SJCRH30 (cell line): ENCODE data around the gene MICALL1. TPM values are rescaled to one million over a fixed set of nuclear protein-coding genes. Genes with fewer than 3 reads are reported as not detected.
"Not testable (repeated sequence)": the region's sequence is repeated elsewhere in the genome, so short reads cannot be mapped to it uniquely, and the experiment has no call there.

Source experiments
- DNase-seq, 2 experiments: peaks; one replicate each; pipeline ENCODE4 v3.0.0-alpha.2; 2015 to 2020
- H3K27ac ChIP-seq: fragments of 250-450 bp; sonication (Bioruptor Pico); 2 replicates; pipeline ENCODE4 v1.5.1; 2020; ENCODE audit warnings: mild to moderate bottlenecking, moderate library complexity
- H3K27me3 ChIP-seq: fragments of 250-450 bp; sonication (Bioruptor Pico); 2 replicates; pipeline ENCODE4 v1.5.1; 2020; ENCODE audit warnings: mild to moderate bottlenecking, moderate library complexity
- H3K36me3 ChIP-seq: fragments of 250-450 bp; sonication (Bioruptor Pico); 2 replicates; pipeline ENCODE4 v1.5.1; 2020; ENCODE audit warnings: mild to moderate bottlenecking, moderate library complexity
- H3K4me1 ChIP-seq: fragments of 250-450 bp; sonication (Bioruptor Pico); 2 replicates; pipeline ENCODE4 v1.5.1; 2020; ENCODE audit warnings: mild to moderate bottlenecking, moderate library complexity
- H3K4me3 ChIP-seq: fragments of 250-450 bp; sonication (Bioruptor Pico); 2 replicates; pipeline ENCODE4 v1.5.1; 2020; ENCODE audit warnings: mild to moderate bottlenecking, moderate library complexity
- H3K9me3 ChIP-seq: fragments of 250-450 bp; sonication (Bioruptor Pico); replicated peaks from 2 replicates; pipeline ENCODE4 v1.5.1; 2020; ENCODE audit warnings: mild to moderate bottlenecking, moderate library complexity
- total RNA-seq: library from RNA; depleted of rRNA; stranded (reverse); fragments of >200 nt; shearing (Covaris generic); gene quantifications from 2 replicates; pipeline ENCODE4 v1.2.3, GENCODE V29; 2014

Gene MICALL1
- total RNA-seq, 1 experiment from 2014 or later = 18.0 TPM

GRCh38 chr22:37972527-37972926 lies 66.4 kb downstream of the MICALL1 start:
- Histone ChIP-seq H3K9me3 (no peaks in the 10 kb centered on the region), H3K4me3 (no peak overlapping the region), H3K36me3 (peaks cover 3% of the 10 kb centered on the region; the same call in 1 of the 2 replicates), H3K27ac (no peak overlapping the region), H3K27me3 (no peaks in the 10 kb centered on the region), H3K4me1 (no peaks in the 10 kb centered on the region)
- DNase-seq = peak; percentile 49 to 61

- no peak overlapping the region for H3K27ac ChIP-seq
- DNase-seq = no peak
- no peaks in the 10 kb centered on the region for H3K9me3 ChIP-seq
- H3K4me1 ChIP-seq = no peaks in the 10 kb centered on the region
- H3K36me3 ChIP-seq = no peaks in the 10 kb centered on the region
- no peak overlapping the region for H3K4me3 ChIP-seq
- no peaks in the 10 kb centered on the region for H3K27me3 ChIP-seq
Measured at GRCh38 chr22:37973271-37974170, 67.4 kb downstream of the MICALL1 start.

- H3K27ac ChIP-seq = no peak overlapping the region
- DNase-seq = no peak
- H3K4me3 ChIP-seq = no peak overlapping the region
Measured at GRCh38 chr22:37975153-37975552, 69.1 kb downstream of the MICALL1 start.

GRCh38 chr22:37976022-37976421 lies 69.9 kb downstream of the MICALL1 start:
- not testable (repeated sequence) for H3K4me1 ChIP-seq, H3K27me3 ChIP-seq, H3K4me3 ChIP-seq, H3K9me3 ChIP-seq, H3K36me3 ChIP-seq, DNase-seq, H3K27ac ChIP-seq

More at GRCh38 chr22:37975153-37975552, 69.1 kb downstream of the MICALL1 start:
- Histone ChIP-seq H3K9me3 (no peaks in the 10 kb centered on the region), H3K36me3 (no peaks in the 10 kb centered on the region), H3K27me3 (no peaks in the 10 kb centered on the region), H3K4me1 (no peaks in the 10 kb centered on the region)

- Histone ChIP-seq H3K27me3 (no peaks in the 10 kb centered on the region), H3K9me3 (no peaks in the 10 kb centered on the region), H3K4me1 (no peaks in the 10 kb centered on the region), H3K27ac (no peak overlapping the region), H3K36me3 (no peaks in the 10 kb centered on the region), H3K4me3 (no peak overlapping the region)
- DNase-seq = no peak
Measured at GRCh38 chr22:37976547-37976946, 70.5 kb downstream of the MICALL1 start.

- H3K4me1 ChIP-seq = no peaks in the 10 kb centered on the region
- H3K36me3 ChIP-seq = no peaks in the 10 kb centered on the region
- no peak for DNase-seq
- H3K27me3 ChIP-seq = no peaks in the 10 kb centered on the region
- no peaks in the 10 kb centered on the region for H3K9me3 ChIP-seq
- H3K27ac ChIP-seq = no peak overlapping the region
- no peak overlapping the region for H3K4me3 ChIP-seq
Measured at GRCh38 chr22:37979782-37980181, 73.7 kb downstream of the MICALL1 start.

- H3K36me3 ChIP-seq = no peaks in the 10 kb centered on the region
- no peak overlapping the region for H3K27ac ChIP-seq
- no peaks in the 10 kb centered on the region for H3K9me3 ChIP-seq
- no peak for DNase-seq
- no peaks in the 10 kb centered on the region for H3K4me1 ChIP-seq
- no peaks in the 10 kb centered on the region for H3K27me3 ChIP-seq
- no peak overlapping the region for H3K4me3 ChIP-seq
Measured at GRCh38 chr22:37981282-37982011, 75.3 kb downstream of the MICALL1 start.

GRCh38 chr22:37982151-37982785 lies 76.2 kb downstream of the MICALL1 start:
- Histone ChIP-seq H3K4me3 (no peak overlapping the region), H3K9me3 (no peaks in the 10 kb centered on the region), H3K36me3 (no peaks in the 10 kb centered on the region), H3K4me1 (no peaks in the 10 kb centered on the region), H3K27me3 (no peaks in the 10 kb centered on the region), H3K27ac (no peak overlapping the region)
- no peak for DNase-seq

GRCh38 chr22:37982938-37983859 lies 77.1 kb downstream of the MICALL1 start:
- no peaks in the 10 kb centered on the region for H3K36me3 ChIP-seq
- no peaks in the 10 kb centered on the region for H3K27me3 ChIP-seq
- no peak overlapping the region for H3K4me3 ChIP-seq
- no peaks in the 10 kb centered on the region for H3K9me3 ChIP-seq
- no peak overlapping the region for H3K27ac ChIP-seq
- H3K4me1 ChIP-seq = no peaks in the 10 kb centered on the region
- no peak for DNase-seq

- no peak for DNase-seq
Measured at GRCh38 chr22:37983860-37984791, 78.0 kb downstream of the MICALL1 start, which contains the start of gene SOX10. SOX10 (minus strand) TSS chr22:37984555; CDS start chr22:37983784, 771 bp downstream.

GRCh38 chr22:37985050-37985585 lies 79.0 kb downstream of the MICALL1 start:
- no peak for DNase-seq
- H3K4me1 ChIP-seq = no peaks in the 10 kb centered on the region
- no peaks in the 10 kb centered on the region for H3K36me3 ChIP-seq

More at GRCh38 chr22:37983860-37984791, 78.0 kb downstream of the MICALL1 start, which contains the start of gene SOX10:
- Histone ChIP-seq H3K4me3 (no peak within 1 kb of the TSS), H3K4me1 (no peaks in the 10 kb centered on the region), H3K27me3 (no peaks in the 10 kb centered on the region), H3K27ac (no peak within 1 kb of the TSS), H3K36me3 (no peaks in the 10 kb centered on the region), H3K9me3 (no peaks in the 10 kb centered on the region)

GRCh38 chr22:37985751-37986281 lies 79.7 kb downstream of the MICALL1 start:
- Histone ChIP-seq H3K27ac (no peak overlapping the region), H3K9me3 (no peaks in the 10 kb centered on the region), H3K4me3 (no peak overlapping the region), H3K4me1 (no peaks in the 10 kb centered on the region), H3K27me3 (no peaks in the 10 kb centered on the region), H3K36me3 (no peaks in the 10 kb centered on the region)
- no peak for DNase-seq

More at GRCh38 chr22:37985050-37985585, 79.0 kb downstream of the MICALL1 start:
- Histone ChIP-seq H3K9me3 (no peaks in the 10 kb centered on the region), H3K27ac (no peak overlapping the region), H3K4me3 (no peak overlapping the region), H3K27me3 (no peaks in the 10 kb centered on the region)

GRCh38 chr22:37986371-37986770 lies 80.3 kb downstream of the MICALL1 start:
- Histone ChIP-seq H3K4me3 (no peak overlapping the region), H3K4me1 (no peaks in the 10 kb centered on the region), H3K27ac (no peak overlapping the region), H3K36me3 (no peaks in the 10 kb centered on the region), H3K9me3 (no peaks in the 10 kb centered on the region), H3K27me3 (no peaks in the 10 kb centered on the region)
- no peak for DNase-seq
